GM19397 (cell line): ENCODE data around the gene CHRNA10.
A peak's percentile ranks its signal among the peaks of the same experiment; 100 is the strongest.
"Not testable (repeated sequence)": the region's sequence is repeated elsewhere in the genome, so short reads cannot be mapped to it uniquely, and the experiment has no call there.

ENCODE experiments used
- ATAC-seq: cut with Tn5 transposase; IDR thresholded peaks from one replicate; pipeline ENCODE4 v1.9.1; 2021; ENCODE audit warnings: mild to moderate bottlenecking, moderate library complexity; ENCODE audit not compliant: unreplicated experiment

The CHRNA10 gene

GRCh38 chr11:3666023-3666530, 5.1 kb downstream of the CHRNA10 start:
- ATAC-seq: no peak

- no peak for ATAC-seq
These were observed 5.7 kb downstream of the CHRNA10 start for GRCh38 chr11:3665336-3666022.

GRCh38 chr11:3664032-3664630, 7.1 kb downstream of the CHRNA10 start:
- no peak for ATAC-seq

- ATAC-seq: no peak
These were observed 8.3 kb downstream of the CHRNA10 start for GRCh38 chr11:3662856-3663255.

GRCh38 chr11:3660960-3661359, 10.2 kb downstream of the CHRNA10 start:
- no peak for ATAC-seq

- no peak for ATAC-seq
These were observed 11.3 kb downstream of the CHRNA10 start for GRCh38 chr11:3659595-3660515.

- no peak for ATAC-seq
These were observed 12.9 kb downstream of the CHRNA10 start for GRCh38 chr11:3658252-3658651.

- ATAC-seq: not testable (repeated sequence)
These were observed 13.9 kb downstream of the CHRNA10 start for GRCh38 chr11:3657331-3657730.

- ATAC-seq: no peak
These were observed 15.6 kb downstream of the CHRNA10 start for GRCh38 chr11:3655547-3655946.

- ATAC-seq: not testable (repeated sequence)
These were observed 18.7 kb downstream of the CHRNA10 start for GRCh38 chr11:3652514-3652913.

- ATAC-seq: not testable (repeated sequence)
These were observed 21.8 kb downstream of the CHRNA10 start for GRCh38 chr11:3649374-3649773.

- ATAC-seq: not testable (repeated sequence)
These were observed 22.3 kb downstream of the CHRNA10 start for GRCh38 chr11:3648843-3649242.

- ATAC-seq: no peak
These were observed 25.6 kb downstream of the CHRNA10 start for GRCh38 chr11:3645552-3645951.

- ATAC-seq: no peak
These were observed 26.4 kb downstream of the CHRNA10 start, which contains the start of gene ART1 for GRCh38 chr11:3644817-3645235. TSS of gene ART1 (plus strand) at chr11:3645128. CDS start at chr11:3659214, 14,086 bp downstream.

- ATAC-seq: not testable (repeated sequence)
These were observed 28.1 kb downstream of the CHRNA10 start for GRCh38 chr11:3643102-3643546.

GRCh38 chr11:3642071-3642951, 28.9 kb downstream of the CHRNA10 start:
- peak; percentile 73 for ATAC-seq

GRCh38 chr11:3641701-3642070, 29.5 kb downstream of the CHRNA10 start, which contains the start of gene ART5:
TSS of gene ART5 (minus strand) at chr11:3641992. CDS start at chr11:3641862, 130 bp downstream.
- no peak for ATAC-seq

- ATAC-seq: no peak
These were observed 30.0 kb downstream of the CHRNA10 start for GRCh38 chr11:3641191-3641590.

GRCh38 chr11:3639841-3640240, 31.3 kb downstream of the CHRNA10 start:
- no peak for ATAC-seq

GRCh38 chr11:3638513-3638912, 32.7 kb downstream of the CHRNA10 start:
- no peak for ATAC-seq
